HepG2 (cell line): ENCODE results near the gene TTLL12. TPM values are rescaled to one million over a fixed set of nuclear protein-coding genes. Genes with fewer than 3 reads are reported as not detected.

Experiments used
- BCL6 ChIP-seq: IDR thresholded peaks from 2 replicates; pipeline ENCODE4 v1.6.1; 2016; ENCODE audit warnings: missing genetic modification reagents, missing compliant biosample characterization
- KLF6 ChIP-seq: IDR thresholded peaks from 2 replicates; pipeline ENCODE4 v1.8.0; 2016; ENCODE audit warnings: missing biosample characterization, missing genetic modification reagents
- MEF2D ChIP-seq: sonication (generic); formaldehyde crosslinking; IDR thresholded peaks from 2 replicates; pipeline ENCODE4 v1.5.1; 2020; ENCODE audit warnings: mild to moderate bottlenecking, missing genetic modification reagents
- PITX1 ChIP-seq: sonication (generic); formaldehyde crosslinking; IDR thresholded peaks from 2 replicates; pipeline ENCODE4 v1.5.1; 2020; ENCODE audit warnings: mild to moderate bottlenecking, missing genetic modification reagents
- PRPF4 ChIP-seq: fragments of 200-400 bp; formaldehyde crosslinking; IDR thresholded peaks from 2 replicates; pipeline ENCODE4 v1.6.1; 2016; ENCODE audit warnings: low read length, low read depth; ENCODE audit not compliant: poor library complexity, severe bottlenecking
- RXRB ChIP-seq: IDR thresholded peaks from 2 replicates; pipeline ENCODE4 v1.6.1; 2016; ENCODE audit warnings: borderline replicate concordance, missing genetic modification reagents, missing compliant biosample characterization
- TSC22D2 ChIP-seq: sonication (generic); formaldehyde crosslinking; IDR thresholded peaks from 2 replicates; pipeline ENCODE4 v1.5.1; 2020; ENCODE audit warnings: missing genetic modification reagents, mild to moderate bottlenecking, borderline replicate concordance
- ZBTB33 ChIP-seq: sonication (generic); formaldehyde crosslinking; IDR thresholded peaks from 2 replicates; pipeline ENCODE4 v1.4.0; 2020; ENCODE audit warnings: missing genetic modification reagents
- ZNF20 ChIP-seq: sonication (generic); formaldehyde crosslinking; IDR thresholded peaks from 2 replicates; pipeline ENCODE4 v1.4.0; 2020; ENCODE audit warnings: mild to moderate bottlenecking, moderate library complexity, missing genetic modification reagents
- ZNF207 ChIP-seq: fragments of 450-650 bp; IDR thresholded peaks from 2 replicates; pipeline ENCODE4 v1.6.1; 2016; ENCODE audit warnings: antibody characterized with exemption, borderline replicate concordance
- ZNF30 ChIP-seq: sonication (generic); formaldehyde crosslinking; IDR thresholded peaks from 2 replicates; pipeline ENCODE4 v1.5.0; 2020; ENCODE audit warnings: mild to moderate bottlenecking, missing genetic modification reagents
- ZNF496 ChIP-seq: sonication (generic); formaldehyde crosslinking; IDR thresholded peaks from 2 replicates; pipeline ENCODE4 v1.8.1; 2023; ENCODE audit warnings: mild to moderate bottlenecking, moderate library complexity, missing genetic modification reagents; ENCODE audit not compliant: insufficient replicate concordance
- ZNF563 ChIP-seq: sonication (generic); formaldehyde crosslinking; IDR thresholded peaks from 2 replicates; pipeline ENCODE4 v1.8.0; 2022; ENCODE audit warnings: mild to moderate bottlenecking, moderate library complexity, missing genetic modification reagents
- ZNF737 ChIP-seq: sonication (generic); formaldehyde crosslinking; IDR thresholded peaks from 2 replicates; pipeline ENCODE4 v1.5.0; 2020; ENCODE audit warnings: missing genetic modification reagents, mild to moderate bottlenecking, borderline replicate concordance
- ZNF768 ChIP-seq: sonication (generic); formaldehyde crosslinking; IDR thresholded peaks from 2 replicates; pipeline ENCODE4 v1.4.0; 2020; ENCODE audit warnings: missing genetic modification reagents
- ZNF773 ChIP-seq: sonication (generic); formaldehyde crosslinking; IDR thresholded peaks from 2 replicates; pipeline ENCODE4 v1.4.0; 2020; ENCODE audit warnings: missing genetic modification reagents, borderline replicate concordance
- ZNF891 ChIP-seq: sonication (generic); formaldehyde crosslinking; IDR thresholded peaks from 2 replicates; pipeline ENCODE4 v1.5.0; 2020; ENCODE audit warnings: mild to moderate bottlenecking, missing genetic modification reagents
- ZSCAN30 ChIP-seq: sonication (generic); formaldehyde crosslinking; IDR thresholded peaks from 2 replicates; pipeline ENCODE4 v1.5.0; 2020; ENCODE audit warnings: mild to moderate bottlenecking, missing genetic modification reagents
- ZSCAN31 ChIP-seq: sonication (generic); formaldehyde crosslinking; IDR thresholded peaks from 2 replicates; pipeline ENCODE4 v1.5.0; 2020; ENCODE audit warnings: low read depth, mild to moderate bottlenecking, missing genetic modification reagents
- ZXDC ChIP-seq: sonication (generic); formaldehyde crosslinking; IDR thresholded peaks from 2 replicates; pipeline ENCODE4 v1.5.0; 2020; ENCODE audit warnings: mild to moderate bottlenecking, missing genetic modification reagents
- polyA plus RNA-seq, 8 experiments: library from polyadenylated mRNA; depleted of rRNA in 3 of 8; stranded (reverse) in 7 of 8; unstranded in 1 of 8; fragments of >200 nt; fragmentation: Illumina TruSeq in 4 of 8; extraction: Trizol in 4 of 8; gene quantifications; 2 replicates each; pipeline versions ENCODE4 v1.2.1 to v1.2.3, GENCODE V29; 2011 to 2016; ENCODE audit warnings: low read depth in 4 of 8, missing spikeins in 1 of 8, mixed read lengths in 1 of 8; ENCODE audit not compliant: insufficient read depth in 1 of 8
- total RNA-seq, 5 experiments: library from RNA; depleted of rRNA; stranded (reverse); fragments of >200 nt; fragmentation: Illumina TruSeq; extraction: Trizol; gene quantifications; 2 replicates each; pipeline ENCODE4 v1.2.3, GENCODE V29; 2016; ENCODE audit warnings: low read depth in 1 of 5
- TF ChIP-seq, protein P1 (sequence below): sonication (generic); formaldehyde crosslinking; IDR thresholded peaks from 2 replicates; pipeline ENCODE4 v1.5.0; 2020; ENCODE audit warnings: missing genetic modification reagents
- TF ChIP-seq, protein P2 (sequence below): IDR thresholded peaks from 2 replicates; pipeline ENCODE4 v1.6.1; 2012; ENCODE audit warnings: low read depth, low read length, improper control_type of control experiment

Gene TTLL12
- total and polyA plus RNA-seq, 2 of the 13 experiments (the other 11 are each of a cell fraction or from before 2014, with no cell fraction given) = 11.9 to 38.1 TPM

- TF ChIP-seq ZXDC (0 out of 2 replicates have a peak, but pooled peaks have one; percentile 47), PITX1 (no peak), ZNF737 (CRISPR knock-in tag) (no peak), KLF6 (CRISPR knock-in tag) (peak; percentile 72), BCL6 (peak; percentile 59; the same call in 1 of the 2 replicates), ZBTB33 (peak; percentile 71), ZNF20 (no peak), ZSCAN30 (CRISPR knock-in tag) (no peak), ZNF773 (CRISPR knock-in tag) (no peak), MEF2D (CRISPR knock-in tag) (peak; percentile 71; the same call in 1 of the 2 replicates), ZNF768 (peak; percentile 55; the same call in 1 of the 2 replicates), RXRB (CRISPR knock-in tag) (peak; percentile 70; the same call in 1 of the 2 replicates), ZNF496 (no peak), TSC22D2 (CRISPR knock-in tag) (peak; percentile 81; the same call in 1 of the 2 replicates), PRPF4 (no peak), ZNF30 (no peak), ZNF891 (CRISPR knock-in tag) (peak; percentile 66), ZNF207 (no peak), ZSCAN31 (CRISPR knock-in tag) (peak; percentile 76; the same call in 1 of the 2 replicates), ZNF563 (peak; percentile 79; the same call in 1 of the 2 replicates)
- TF ChIP-seq, protein P1, sequence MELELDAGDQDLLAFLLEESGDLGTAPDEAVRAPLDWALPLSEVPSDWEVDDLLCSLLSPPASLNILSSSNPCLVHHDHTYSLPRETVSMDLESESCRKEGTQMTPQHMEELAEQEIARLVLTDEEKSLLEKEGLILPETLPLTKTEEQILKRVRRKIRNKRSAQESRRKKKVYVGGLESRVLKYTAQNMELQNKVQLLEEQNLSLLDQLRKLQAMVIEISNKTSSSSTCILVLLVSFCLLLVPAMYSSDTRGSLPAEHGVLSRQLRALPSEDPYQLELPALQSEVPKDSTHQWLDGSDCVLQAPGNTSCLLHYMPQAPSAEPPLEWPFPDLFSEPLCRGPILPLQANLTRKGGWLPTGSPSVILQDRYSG = no peak
- TF ChIP-seq, protein P2, sequence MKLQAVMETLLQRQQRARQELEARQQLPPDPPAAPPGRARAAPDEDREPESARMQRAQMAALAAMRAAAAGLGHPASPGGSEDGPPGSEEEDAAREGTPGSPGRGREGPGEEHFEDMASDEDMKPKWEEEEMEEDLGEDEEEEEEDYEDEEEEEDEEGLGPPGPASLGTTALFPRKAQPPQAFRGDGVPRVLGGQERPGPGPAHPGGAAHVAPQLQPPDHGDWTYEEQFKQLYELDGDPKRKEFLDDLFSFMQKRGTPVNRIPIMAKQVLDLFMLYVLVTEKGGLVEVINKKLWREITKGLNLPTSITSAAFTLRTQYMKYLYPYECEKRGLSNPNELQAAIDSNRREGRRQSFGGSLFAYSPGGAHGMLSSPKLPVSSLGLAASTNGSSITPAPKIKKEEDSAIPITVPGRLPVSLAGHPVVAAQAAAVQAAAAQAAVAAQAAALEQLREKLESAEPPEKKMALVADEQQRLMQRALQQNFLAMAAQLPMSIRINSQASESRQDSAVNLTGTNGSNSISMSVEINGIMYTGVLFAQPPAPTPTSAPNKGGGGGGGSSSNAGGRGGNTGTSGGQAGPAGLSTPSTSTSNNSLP = no peak
Observed at GRCh38 chr22:43142880-43143562, 43.9 kb downstream of the TTLL12 start, which contains the start of gene MCAT (continued).
